NCI-H1694 (cell line): ENCODE measurements around the gene WWOX.
A peak's percentile ranks its signal among the peaks of the same experiment; 100 is the strongest.
"Not testable (repeated sequence)": the region's sequence is repeated elsewhere in the genome, so short reads cannot be mapped to it uniquely, and the experiment has no call there.

Source experiments
- DNase-seq: peaks from one replicate; lab custom pipeline; 2025; lab: John Stamatoyannopoulos, UW

Gene WWOX

DNA sequence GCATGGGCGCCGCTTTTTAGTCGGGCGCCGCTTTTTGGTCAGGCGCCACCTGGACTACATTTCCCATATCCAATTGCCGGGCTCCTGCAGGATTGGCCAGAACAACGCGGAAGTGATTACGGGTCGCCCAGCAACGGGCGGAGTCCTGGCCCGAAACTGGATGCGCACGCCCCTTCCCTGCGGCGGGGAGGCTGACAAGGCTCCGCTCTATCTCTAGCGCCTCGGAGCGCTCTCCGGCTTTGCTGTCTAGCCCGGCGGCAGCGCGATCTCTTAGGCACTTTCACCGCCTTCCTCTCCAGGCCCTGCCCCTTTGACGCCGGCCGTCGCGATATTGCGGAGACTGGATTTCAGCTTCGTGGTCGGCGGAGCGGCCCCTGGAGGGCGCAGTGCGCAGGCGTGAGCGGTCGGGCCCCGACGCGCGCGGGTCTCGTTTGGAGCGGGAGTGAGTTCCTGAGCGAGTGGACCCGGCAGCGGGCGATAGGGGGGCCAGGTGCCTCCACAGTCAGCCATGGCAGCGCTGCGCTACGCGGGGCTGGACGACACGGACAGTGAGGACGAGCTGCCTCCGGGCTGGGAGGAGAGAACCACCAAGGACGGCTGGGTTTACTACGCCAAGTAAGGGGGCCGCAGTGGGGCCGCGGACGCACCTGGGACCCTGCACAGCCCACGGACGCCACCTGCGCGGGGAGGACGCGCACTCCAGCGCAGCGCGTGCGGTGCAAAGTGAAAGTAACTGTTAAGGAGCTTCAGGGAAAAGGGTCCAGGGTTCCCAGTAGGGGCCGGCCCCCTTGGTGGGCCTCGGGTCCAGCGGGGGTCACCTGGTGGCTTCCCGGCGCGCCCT, at the start of gene WWOX:
Gene WWOX, plus strand, starts transcription at position 384 of the 841 bp plus-strand sequence.
- DNase-seq = peak; percentile 93

DNA sequence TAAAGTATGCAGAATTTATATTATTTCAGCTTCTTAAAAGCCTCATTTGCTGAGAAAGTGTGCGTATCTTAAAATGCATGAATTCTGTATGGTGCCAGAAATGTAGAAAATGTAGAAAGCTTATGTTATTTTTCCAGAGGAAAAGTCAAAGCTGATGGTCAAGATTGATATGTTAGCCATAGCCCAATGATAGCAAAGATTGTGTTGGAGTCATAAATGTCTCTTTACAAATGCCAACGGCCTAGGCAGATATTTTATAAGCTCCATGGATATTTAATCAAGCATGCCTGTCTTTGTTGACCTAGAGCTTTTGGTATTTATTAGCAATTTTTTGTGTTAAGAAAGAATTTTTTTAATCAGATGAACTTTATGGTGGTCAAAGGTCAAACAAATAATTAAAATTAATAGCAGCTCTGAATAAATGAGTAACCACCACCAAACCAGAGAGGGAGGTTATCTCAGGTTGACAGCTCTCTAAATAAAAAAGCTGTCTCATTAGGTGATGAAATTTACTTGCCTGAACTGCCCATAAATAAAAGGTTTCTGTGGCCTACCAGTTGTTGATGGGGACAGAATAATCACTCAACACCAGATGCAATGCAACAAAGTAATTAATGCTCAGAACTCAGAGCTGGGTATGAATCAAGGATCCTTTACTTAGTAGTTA, 48.6 kb upstream of the WWOX start:
- no peak for DNase-seq

DNA sequence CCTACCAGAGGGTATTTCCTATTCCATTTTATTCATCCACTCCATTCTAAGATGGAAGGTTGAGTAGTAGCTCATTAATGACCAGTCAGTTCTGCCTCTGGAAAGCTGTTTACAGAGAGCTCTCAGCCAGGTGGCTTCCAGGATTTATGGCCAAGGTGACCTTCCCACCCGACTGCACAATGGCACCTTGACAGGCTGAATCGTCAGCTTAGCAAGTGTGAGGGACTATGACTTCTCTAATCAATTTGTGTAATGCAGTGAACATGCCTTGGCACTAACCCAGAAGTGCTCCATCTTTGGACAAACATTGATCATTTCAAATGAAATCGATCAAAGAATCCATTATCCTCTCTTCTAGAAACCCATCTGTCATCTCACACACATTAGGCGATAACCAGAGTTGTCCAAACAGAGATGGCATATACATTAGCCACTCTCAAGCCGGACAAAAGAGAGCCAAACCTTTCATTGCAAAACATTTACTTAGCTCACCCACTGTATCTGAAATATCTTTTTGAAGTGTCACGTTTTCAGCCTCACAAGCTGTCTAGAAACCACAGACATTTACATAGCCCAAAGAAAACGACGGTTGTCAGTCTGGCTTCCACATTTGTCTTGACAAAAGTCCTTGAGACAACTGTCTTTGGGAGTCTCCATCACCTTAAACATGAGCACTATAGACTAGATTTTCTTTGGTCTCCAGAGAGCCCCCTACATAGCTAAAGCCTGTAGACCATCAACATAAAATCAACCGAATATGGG, 41.5 kb upstream of the WWOX start:
- DNase-seq = no peak

DNA sequence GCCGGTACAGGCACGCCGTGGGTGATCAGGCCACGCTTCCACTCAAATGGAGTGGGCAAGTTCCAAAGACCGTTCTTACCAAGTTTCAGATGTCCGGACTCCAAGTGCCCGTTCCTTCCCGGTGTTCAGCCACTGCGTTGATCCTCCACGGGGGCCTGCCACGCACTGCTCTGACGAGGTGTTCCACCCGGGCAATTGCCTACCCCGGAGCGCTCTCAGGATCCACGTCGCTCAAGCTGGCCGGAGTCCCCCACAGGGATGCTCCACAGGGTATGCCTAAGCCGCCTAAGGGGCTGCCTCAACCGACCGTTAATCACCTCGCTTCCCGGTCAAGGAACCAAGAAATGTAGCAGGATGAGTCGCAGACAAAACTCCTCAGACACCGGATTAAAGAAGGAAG, 39.6 kb upstream of the WWOX start:
- not testable (repeated sequence) for DNase-seq

DNA sequence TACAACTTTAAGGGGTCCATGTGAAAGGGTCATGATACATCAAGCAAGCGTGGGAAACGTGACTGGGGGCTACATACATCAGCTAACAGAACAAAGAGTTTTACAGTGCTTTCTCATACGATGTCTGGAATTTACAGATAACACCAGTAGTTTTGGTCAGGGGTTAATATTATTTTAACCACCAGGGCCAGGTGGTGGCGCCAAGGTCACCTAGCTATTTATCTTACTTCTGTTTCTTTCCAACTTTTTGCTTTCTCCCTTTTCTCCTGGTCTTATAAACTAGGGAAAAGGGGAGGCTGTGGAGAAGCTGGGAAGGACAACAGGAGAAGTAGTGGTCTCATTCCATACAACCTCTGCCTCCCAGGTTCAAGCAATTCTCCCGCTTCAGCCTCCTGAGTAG, 39.2 kb upstream of the WWOX start:
- DNase-seq = no peak

DNA sequence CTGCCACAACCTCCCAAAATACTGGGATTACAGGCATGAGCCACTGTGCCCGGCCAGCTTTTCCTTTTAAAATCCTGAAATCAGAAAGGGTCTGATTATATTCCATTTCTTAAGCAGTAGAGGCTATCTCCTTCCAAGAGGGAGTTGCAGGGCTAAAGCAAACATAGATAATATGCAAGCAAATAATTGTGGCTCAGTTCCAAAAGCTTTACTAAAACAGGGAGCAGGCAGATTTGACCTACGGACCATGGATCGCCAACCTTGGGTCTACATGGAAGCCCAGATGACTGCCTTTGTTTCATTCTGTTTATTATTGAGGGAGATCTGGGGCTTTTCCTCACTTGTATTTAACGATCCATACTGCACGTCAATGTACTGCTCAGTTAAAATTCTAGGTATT, 38.6 kb upstream of the WWOX start:
- DNase-seq = no peak

DNA sequence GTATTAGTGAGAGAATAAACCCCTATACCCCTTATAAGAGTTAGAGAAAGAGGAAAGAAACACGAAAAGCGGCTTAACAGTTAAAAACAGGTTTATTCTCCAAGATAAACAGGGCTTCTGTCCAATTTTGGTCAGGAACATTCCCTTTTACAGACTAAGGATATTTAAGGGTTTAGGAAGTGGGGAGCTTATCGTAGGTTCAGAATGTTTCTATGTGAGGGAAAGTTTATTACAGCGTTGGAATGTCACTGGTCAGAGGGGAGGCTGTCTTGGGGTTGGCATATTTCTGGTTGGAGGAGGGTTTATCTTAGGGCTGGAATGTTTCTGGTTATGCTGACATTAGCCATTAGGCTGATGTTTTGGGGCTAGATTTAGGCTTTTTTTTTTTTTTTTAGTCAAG, 34.1 kb upstream of the WWOX start:
- no peak for DNase-seq

DNA sequence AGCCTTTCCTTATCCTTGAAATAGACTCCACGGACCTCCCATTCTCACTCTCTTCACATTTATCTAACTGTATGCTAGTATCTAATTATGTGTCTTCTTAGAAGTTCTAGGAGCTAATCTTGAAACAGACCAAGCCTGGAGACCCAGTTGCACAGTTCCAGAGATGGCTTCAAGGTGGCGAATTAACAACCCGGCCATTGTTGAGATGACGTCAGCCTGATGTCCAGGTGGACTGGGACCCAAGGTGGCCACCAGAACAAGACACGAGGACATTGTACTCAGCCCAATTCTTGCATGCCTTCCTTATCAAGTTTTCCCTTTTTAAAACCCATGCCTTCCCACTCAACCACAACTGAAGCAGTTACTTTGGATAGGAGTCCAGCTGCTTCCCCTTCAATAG, 29.5 kb upstream of the WWOX start:
- no peak for DNase-seq

DNA sequence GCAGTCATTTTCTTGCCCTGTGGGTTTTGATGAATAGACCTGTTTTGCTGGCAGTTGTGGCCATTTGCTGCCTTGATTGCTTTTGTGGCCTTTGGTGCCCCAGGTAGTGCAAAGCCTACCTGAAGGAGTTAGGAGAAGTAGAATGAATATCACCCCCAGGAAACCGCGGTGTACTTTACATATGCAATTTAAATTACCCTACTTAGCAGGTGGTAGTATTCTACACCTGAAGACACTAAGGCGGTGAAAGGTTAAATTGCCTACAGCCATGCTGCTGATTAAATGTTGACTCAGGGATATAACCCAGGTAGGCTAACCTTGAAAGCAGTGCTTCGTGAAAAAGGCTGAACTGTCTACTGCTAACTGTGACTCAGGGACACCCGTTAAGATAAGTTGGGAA, 27.2 kb upstream of the WWOX start:
- DNase-seq = no peak

DNA sequence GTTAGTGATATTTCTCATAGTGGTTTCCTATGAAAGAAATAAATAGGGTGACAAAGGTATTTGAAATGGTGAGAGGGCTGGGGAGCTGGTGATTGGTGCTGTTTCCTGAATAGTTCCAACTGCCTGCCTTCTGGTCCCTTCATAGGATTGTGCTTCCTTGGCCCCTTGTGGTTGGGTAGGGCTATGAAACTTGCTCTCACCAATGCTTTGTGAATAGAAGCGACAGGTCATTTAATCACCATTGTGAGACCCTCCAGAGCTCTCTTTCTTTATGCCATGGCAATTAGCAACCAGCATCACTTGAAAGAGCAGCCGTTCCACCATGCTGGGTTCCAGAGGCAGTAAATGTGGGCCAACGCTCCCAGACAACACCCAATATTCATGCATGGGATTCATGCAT, 23.7 kb upstream of the WWOX start:
- DNase-seq = no peak

DNA sequence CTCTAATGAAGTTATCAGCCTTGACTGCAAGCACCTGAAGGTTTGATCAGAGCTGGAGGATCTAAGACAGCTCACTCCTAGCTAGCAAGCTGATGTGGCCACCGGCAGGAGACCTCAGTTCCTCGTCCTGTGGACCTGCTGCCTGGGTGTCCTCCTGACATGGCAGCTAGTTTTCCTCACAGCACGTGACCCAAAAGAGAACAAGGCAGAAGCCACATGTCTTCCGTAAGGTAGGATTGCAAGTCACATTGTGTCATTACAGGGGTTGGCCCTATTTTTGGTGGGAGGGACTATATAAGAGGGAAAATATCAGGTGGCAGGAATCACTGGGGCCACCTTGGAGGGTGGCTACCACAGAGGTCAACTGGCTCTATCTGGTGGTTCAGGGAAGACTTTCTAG, 18.1 kb upstream of the WWOX start:
- DNase-seq = no peak

DNA sequence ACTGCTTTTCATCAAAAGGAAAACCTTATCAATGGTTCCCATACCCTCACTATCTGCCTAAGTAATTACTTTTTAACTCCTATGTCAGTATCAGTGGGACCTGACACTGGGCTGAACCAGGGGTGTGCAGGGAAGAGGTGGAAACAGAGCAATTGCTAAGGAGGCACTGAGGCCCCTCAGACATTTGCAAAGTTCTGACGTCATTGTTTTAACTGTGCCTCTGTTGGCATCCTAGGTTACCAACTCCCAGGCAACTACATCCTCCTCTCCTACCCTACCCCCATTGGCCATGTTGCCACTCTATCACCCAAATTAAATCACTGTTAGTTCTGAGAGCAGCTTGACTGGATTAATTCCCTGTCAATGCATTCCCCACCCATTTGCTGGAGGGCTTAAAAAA, 8.0 kb upstream of the WWOX start:
- no peak for DNase-seq

DNA sequence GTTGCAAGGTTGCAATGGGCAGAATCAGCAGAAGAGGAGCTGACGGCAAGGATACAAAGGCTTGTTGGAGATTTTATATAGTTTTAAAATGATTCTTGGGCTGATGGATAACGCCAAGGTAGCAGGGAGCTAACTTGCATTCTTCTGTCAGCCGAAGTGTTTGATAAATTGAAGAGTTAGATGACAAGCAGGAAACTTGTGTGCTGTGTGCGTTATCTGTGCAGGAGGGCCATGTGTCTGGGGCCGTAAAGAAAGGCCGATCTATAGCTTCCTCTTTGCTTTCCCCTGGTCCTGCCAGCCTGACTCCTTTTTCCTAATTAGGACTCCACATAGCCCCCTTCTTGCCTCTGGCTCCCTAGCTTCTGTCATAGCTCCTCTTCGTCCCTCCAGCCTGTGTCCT, 6.7 kb upstream of the WWOX start:
- DNase-seq = no peak

DNA sequence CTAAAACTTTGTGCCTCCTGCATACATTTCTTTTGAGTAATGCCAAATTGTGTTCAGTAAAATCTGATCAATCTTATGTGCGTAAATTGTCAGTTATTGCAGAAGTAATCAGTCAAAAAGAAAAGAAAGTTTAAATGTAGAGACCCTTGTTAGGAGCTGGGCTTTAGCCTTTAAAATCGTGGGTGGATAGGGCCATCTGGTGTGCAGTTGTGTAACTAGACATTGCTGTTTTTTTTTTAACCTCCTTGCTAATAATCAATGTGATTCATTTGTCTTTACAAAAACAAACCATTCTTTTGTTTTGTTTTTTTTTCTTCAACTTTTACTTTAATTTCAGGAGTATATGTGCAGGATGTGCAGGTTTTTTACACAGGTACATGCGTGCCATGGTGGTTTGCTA, 5.3 kb upstream of the WWOX start:
- DNase-seq = no peak

DNA sequence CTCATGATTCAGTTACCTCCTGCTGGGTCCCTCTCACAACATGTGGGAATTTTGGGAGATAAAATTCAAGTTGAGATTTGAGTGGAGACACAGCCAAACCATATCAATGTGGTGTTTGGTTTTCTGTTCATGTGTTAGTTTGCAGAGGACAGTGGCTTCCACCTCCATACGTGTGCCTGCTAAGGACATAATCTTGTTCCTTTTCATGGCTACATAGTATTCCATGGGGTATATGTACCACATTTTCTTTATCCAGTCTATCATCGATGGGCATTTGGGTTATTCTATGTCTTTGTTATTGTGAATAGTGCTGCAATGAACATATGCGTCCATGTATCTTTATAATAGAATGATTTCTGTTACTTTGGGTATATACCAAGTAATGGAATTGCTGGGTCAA, 4.5 kb upstream of the WWOX start:
- DNase-seq = no peak

DNA sequence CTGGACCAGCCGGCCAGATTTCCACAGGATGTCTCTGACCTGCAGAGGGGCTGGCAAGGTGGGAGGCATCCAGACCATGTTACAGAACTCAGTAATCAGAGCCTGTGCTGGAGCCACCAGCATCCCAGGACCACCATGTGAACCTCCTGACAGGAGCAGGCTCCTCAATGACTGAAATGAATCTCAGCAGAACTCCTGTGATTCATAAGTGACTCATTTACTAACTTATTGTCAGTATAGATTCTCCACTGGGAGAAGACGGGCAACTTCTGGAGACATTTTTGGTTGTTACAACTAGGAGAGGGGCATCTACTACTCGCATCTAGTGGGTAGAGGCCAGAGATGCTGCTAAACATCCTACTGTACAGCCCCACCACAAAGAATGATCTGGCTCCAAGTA, 3.1 kb upstream of the WWOX start:
- no peak for DNase-seq

DNA sequence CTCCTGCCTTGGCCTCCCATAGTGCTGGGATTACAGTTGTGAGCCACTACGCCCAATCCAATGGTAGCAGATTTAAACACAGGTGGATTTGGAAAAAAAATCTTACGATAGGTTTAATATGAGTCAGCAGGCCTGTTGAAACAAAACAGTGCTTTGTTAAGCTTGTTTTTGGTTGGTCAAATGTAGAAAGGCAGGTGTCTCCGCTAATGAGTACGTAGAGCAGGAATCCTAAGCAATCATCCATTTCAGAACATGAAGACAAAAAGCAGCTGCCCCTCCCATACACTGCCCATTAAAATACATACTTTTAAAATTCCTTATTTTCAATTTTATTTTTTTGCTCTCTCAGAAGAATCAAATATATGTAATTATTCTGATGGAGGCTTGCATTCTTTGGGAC, 1.9 kb upstream of the WWOX start:
- no peak for DNase-seq

DNA sequence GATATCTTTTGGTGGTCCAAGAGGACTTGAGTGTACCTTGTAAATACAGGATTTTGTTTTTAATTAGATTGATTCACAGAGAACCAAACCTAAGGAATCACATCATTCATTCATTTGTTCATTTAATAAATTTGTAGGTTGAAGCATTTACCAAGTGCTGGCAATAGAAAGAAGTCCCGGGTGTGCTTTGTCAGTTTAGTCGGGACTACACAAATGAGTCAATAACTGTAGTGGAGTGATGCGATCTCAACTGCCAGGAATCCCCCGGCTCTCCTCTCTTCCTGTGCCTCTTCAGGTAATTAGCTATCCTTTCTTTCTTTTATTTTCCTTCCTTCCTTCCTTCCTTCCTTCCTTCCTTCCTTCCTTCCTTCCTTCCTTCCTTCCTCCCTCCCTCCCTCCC, 1.4 kb upstream of the WWOX start:
- DNase-seq = no peak

DNA sequence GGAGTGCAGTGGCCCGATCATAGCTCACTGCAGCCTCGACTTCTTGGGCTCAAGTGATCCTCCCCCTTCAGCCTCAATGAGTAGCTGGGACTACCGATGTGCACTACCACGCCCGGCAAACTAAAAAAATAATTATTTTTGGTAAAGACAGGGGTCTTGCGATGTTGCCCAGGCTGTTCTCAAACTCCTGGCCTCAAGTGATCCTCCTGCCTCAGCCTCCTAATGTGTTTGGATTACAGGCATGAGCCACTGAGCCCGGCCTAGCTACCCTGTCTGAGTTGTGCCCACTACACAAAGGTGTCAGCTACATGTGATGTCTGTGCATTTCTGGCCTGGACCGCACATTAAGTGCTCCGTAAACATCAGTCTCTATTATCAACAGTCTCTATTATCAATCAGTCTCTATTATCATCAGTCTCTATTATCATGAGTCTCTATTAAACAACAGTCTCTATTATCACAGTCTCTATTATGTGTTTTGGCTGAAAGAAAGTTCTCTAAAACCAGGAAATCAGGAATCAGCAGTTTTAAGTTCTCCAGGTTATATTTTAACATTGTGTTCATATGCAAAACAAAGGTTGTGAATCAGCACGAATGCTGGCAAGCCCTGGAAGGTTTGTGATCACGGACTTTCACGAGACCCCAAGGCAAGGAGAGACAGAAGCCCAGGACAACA, 721 bp upstream of the WWOX start:
- DNase-seq = no peak

DNA sequence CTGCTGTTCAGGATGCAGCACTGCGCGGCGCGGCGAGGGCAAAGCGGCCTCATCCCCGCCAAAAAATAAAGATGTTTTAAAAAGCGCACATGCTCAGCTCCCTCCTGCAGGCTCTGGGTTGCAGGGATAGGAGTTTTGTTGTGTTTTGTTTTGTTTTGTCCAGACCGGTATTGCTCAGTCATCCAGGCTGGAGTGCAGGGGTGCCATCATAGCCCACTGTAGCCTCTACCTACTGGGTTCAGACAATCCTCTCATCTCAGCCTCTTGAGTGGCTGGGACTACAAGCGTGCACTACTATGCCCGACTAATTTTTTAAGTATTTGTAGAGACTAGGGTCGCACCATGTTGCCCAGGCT, 636 bp downstream of the WWOX start:
- peak; percentile 10 for DNase-seq

DNA sequence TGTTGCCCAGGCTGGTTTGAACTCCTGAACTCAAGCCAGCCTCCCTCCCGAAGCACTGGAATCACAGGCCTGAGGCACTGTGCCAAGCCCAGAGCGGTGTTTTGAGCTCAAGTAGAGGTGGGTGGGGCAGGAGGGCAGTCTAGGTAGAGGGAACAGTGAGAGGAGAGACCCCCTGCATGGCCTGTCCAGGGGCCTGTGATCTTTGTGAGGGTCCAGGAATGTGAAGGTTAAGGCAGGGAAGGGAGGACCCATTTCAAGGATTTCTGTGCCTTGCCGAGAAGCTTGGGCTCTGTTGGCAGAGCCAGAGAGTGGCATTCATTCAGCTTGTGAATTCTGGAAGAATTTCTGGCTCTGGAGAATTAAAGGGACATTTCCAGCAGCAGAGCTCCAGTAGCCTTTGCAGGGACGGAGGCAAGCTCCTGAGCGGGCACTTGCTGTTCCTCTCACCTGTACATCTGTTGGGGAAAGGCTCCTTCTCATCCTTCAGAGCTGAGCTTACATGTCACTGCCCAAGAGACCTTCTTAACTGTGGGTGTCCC, 2.7 kb downstream of the WWOX start:
- DNase-seq = no peak

DNA sequence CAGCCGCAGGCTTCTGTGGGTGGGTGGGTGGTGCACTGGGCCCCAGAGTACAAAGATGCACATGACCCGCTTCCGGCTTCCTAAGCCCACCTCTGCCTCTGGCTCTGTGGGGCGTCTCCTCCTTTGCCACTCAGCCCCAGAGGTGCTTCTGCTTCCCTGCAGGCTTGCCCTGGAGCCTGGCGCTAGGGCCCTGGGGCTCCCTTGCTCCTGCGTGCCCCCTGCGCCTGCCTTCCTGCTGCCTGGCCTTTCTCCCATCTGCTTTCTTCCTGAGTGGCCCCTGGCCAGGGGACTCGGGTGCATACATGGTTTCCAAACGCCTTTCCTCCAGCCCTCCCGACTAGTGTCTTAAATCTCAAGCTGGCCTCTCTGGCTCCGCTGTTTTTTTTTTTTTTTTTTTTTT, 3.4 kb downstream of the WWOX start:
- no peak for DNase-seq
